LHCN-M2 (cell line): ENCODE measurements around the gene MORF4L1. TPM values are rescaled to one million over a fixed set of nuclear protein-coding genes. Genes with fewer than 3 reads are reported as not detected.
A peak's percentile ranks its signal among the peaks of the same experiment; 100 is the strongest.
"Not testable (repeated sequence)": the region's sequence is repeated elsewhere in the genome, so short reads cannot be mapped to it uniquely, and the experiment has no call there.

ENCODE experiments used
- DNase-seq: peaks from one replicate; pipeline ENCODE4 v3.0.0-alpha.2; 2012; ENCODE audit warnings: low read depth
- total RNA-seq: library from RNA; depleted of rRNA; stranded (reverse); fragments of >200 nt; gene quantifications from 2 replicates; pipeline ENCODE4 v1.2.3, GENCODE V29; 2014

The MORF4L1 gene
- total RNA-seq, 1 experiment from 2014 or later, result 429 TPM

DNA sequence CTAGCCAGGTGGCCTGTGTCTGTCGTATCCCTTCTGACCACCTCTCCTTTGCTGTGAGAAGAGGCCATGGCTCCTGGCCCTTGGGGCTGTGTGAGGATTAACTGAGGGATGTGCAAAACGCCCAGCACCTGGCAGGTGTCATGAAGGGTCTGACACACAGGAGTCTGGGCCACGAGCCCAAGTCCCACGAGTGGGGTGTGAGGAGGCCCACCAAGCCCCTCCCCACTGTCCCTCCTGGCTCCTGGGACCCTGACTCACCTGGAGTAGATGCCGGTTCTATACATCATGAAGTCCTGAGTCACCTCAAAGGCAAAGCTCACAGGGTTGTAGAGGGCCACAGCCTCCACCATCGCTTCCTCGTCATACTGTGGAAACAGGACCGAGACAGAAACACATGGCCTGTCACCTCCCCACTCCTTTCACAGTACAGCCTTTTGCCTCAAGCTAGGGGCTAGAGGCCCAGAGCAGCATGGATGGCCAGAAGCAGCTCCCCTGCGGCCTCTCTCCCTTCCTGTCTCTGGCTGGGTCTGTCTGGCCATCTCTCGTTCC is 52.5 kb downstream of the MORF4L1 start:
- no peak for DNase-seq

DNA sequence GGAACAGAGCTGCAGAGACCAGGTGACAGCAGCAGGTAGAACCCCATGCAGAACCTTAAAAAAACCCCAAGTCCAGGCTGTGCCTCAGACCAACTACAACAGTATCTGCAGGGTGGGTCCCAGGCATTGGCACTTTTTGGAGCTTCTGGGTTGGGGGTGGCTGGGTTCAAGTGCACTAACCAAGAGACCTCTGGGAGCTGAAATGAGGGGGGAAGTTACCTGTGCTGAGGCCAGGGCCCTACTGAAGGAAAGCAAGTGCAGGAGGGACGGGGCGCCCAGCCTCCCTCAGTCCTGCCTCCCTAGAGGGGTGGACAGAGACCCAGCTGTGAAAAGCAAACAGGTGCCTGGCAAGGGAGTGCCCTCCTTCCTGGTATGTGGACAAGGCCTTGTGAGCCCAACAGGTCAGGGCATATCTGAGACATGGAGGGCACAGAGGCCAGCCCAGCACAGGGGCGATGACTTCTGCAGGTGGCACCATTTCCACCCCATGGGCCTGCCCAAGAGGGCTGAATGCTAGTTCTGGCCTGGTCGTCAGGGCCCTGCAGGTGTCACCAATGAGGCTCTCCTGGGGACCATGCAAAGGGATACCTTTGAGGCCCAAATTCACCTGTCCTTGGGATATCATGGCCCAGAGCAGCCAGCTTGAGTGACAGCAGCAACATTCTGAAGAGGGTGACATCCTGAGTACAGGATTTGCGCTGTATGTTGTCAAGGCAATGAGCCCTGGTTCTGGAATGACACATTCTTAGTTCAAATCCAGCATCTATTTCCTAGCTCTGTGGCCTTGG is 53.5 kb downstream of the MORF4L1 start:
- DNase-seq, result no peak

DNA sequence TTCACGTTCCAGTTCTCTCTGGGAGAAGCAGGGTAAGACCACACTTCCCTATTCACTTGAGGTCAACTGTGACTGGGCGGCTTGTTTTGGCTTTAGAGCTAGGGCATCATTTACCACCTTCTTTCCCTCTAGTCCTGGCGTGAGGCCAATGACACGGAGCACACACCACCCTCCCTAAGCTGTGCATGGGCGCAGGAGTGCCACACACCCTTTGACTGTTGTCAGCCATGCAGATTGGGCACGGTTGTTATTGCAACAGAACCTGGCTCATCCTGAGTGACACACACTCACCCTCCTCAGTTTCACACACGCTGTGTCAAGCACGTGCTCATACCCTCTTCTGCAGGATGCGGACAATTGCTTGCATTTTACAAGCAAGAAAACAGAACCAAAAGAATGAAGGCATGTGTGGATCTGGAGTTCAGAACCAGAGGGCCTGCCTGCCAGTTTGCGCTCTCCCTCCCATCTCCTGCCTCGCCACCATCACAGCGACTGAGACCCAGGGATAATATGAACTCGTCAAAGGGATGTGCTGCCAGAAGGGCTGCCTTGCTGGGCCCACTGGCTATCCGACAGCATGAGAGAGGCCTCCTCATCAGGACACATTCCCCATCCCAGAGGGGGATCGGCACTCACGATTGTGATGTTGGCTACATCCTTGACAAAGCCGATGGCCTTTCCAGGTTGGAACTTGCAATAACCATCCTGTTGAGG is 54.5 kb downstream of the MORF4L1 start:
- DNase-seq, result no peak

DNA sequence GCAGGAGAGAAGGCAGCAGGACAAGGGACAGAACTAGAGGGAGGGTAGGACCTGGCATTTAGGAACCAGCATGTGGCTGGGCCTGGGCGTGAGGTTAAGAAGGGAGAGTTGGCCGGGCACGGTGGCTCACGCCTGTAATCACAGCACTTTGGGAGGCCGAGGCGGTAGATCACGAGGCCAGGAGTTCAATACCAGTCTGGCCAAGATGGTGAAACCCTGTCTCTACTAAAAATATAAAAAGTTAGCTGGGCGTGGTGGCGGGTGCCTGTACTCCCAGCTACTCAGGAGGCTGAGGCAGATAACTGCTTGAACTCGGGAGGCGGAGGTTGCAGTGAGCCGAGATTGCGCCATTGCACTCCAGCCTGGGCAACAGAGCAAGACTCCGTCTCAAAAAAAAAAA is 55.5 kb downstream of the MORF4L1 start:
- not testable (repeated sequence) for DNase-seq

DNA sequence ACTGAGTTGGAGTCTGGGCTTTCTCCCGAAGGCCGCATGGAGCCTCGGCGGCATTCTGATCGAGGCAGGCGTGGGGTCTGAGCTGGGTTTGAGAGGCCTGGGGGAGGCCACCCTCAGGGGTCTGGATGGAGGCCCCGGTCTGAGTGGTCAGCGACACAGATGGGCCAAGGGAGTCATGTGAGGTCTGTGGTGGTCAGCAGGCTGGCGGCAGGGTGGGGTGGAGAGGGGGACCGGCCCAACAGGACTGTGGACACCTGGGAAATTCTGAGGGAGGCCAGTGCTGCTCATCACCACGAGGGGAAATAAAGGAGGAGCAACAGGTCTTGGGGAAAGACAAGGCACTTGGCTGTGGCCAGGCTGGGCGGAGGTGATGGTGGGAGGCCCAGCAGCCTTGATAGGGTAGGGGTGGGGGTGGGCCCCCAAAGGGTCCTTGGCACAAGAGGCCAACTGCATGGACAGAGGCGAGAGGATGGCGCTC is 56.0 kb downstream of the MORF4L1 start:
- no peak for DNase-seq

DNA sequence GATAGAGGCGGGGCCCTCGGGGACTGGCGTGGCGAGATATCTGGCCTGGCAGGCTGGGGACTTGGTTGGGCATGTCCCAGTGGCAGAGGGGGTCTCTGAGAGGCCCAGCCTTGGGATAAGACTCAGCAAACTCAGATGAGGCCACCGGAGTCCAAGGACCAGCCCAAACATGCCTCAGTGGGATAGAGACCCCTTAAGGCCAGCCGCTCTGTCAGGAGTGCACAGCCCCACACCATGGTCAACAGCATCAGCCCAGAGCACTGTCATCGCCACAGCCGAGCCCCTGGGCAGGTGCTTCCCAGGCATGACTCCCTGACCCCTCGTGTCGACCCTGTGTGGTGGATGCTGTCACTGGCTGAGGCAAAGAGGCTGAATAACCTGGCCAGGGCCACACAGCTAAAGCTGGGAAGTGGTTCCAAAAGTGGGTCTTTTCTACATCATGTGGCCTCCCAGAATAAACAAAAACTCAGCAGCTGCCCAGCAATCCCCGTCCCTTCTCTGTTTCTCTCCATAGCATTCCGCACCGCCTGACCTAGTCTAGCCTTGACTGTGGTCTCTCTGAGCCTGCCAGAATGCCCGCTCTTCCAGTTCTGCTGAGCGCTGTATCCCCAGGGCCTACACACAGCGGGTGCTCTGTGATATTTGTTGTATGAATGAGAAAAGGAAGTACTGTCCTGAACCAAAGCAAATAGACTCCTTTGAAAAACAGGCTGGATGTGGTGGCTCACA is 57.0 kb downstream of the MORF4L1 start:
- no peak for DNase-seq

DNA sequence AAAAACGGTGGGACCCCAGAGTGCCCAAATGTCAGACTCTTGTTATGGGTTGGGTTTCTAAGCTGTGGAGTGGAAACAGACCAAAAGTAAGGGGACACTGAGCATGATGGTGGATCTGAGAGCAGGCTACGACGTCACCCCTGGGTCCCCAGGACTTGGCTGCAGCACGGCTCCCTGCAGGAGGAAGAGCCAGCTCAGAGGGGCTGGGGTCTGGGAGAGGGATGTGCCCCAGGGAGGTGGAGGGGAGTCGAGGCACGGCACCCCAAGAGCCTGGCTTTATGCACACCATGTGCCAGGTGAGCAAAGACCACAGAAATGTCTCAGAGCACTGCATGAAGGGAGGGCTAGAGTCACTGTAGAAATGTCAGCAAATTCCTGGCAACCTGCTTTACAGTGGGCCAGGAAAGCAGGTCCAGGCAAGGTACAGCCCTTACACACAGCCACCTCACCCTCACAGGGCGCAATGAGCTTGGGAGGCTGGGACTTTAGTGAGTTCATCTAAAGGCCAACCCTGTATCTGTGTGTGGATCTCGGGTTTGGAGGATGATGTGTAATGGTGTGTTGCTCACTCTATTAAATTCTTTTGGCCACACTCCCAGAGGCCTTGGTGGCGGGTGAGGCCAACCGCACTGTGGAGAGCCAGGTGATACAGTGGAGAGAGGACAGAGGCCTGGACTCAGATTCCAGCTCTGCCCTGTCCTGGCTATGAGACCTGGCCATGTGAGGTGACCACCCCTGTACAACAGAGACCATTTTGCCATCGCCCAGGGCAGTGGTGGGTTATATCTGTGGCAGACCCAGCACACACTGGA is 58.1 kb downstream of the MORF4L1 start:
- peak; percentile 86 for DNase-seq

DNA sequence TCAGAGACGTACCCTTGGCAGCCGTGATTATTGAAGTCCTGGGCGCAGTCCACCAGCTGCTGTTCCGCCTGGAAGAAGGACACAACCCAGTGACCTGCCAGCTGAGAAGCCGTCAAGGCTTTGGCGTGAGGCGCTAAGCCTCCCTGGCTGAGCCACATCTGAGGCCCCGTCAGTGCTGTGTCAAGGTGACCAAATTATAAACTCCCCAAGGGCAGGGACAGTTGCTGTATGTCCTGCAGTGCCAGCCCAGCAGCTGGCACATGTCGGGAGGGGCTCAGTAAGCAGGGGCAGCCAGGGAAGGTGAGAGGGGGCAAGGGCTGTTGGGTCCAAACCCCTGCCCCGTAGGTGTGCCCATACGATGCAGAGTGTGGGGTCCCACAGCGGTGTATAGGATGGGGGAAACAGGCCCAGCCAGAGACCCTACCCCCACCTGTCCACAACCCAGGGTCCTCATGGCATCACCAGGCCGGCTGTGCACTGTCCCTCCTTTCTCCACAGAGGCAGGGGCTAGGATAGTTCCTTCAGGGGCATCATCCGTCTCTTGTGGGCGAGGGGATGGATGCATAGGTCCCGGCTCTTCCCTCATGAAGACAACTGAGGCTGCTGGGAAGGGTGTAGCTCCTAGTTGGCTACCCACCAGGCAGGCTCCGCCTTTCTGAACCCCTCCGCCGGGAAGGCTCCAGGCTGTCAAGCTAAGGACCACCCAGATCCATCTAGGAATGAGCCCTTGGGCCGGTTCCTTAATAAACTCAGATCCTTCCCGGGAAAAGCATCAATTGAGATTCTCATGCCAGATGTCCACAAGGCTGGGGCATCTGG is 59.0 kb downstream of the MORF4L1 start:
- no peak for DNase-seq

DNA sequence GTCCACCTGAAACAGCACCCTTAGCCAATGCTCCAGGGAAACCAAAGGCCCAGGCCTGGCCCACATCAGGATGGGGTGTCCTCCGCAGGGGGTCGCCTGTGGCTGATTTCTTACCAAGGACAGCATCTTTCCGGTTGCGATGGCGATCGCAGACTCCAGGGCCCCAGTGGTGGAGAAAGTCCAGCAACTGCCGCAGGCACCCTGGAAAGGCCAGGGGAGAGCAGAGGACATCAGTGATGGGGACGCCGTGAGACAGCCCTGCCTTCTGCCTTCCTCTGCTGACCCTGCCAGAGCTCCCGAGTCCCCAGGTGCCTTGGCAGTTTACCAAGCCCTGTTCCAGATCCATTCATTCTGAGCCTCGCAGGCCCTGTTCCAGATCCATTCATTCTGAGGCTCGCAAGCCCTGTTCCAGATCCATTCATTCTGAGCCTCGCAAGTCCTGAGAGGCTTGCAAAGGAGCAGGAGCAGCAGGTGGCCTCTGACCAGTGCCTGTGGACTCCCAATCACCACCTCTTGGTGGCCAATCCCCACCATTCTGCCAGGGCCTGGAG is 59.6 kb downstream of the MORF4L1 start:
- DNase-seq, result no peak

DNA sequence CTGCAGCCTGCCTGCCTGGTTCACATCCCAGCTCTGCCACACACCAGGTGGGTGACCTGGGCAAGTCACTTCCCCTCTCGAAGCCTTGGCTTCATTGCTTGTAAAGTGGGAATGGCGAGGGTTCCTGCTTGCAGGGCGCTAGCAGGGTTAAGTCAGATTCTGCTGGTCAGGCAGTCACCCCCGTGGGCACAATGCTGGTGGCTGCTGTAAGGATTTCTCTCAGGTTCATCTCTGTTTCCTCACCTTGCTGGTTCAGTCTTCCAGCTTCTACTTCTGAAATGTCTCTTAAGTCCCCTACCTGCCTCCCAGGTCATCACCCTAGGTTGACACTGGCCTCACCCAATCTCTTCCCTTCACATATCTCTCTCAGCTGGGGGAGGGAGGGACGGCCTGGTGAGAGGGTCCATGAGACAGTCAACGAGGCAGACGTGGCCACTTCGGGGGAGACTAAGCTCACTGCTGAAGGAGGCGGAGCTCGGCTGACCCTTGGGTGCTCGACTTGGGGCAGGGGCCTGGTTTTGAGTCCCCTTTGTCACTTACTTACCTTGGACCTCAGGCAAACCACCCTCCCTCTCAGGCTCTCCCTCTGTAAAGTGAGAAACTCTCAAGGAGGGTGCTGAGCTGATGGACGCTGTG is 60.6 kb downstream of the MORF4L1 start:
- DNase-seq, result no peak

DNA sequence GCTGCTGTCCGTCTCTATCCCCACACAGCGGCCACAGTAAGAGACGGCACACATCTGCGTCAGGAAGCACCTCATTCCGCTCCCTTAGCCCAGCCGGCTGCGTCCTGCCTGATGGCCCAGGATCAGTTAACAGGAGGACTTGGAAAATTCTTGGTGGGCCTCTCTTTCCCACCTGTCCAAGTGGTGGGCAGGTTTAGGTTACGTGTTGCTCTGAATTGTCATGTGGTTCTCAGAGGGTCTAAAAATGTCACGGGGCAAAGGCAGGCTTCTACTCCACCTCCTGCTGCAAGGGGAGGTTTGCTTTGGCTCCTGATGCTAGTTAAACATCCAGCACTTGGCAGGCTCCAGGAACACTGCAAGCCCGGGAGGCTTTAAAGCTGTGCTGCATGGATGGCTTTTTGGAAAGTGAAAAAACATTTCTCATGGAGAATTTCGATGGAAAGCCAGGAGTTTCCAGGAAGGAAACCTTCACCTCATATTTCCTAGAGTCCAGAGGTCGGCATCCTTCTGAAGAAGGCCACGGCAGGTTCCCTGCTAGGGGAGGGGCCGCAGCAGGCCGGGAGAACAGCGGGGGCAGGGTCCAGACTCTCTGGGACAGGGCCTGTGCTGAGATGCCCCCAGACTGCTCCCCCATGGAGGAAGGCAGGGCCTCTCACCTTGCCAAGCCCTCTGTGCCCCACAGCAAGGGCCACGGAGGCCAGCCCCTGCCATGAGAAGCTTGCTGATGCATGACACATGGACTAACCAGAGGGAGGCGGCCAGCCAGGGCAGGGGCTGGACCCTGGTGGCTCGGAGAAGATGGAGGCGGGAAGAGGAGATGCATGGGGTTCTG is 61.3 kb downstream of the MORF4L1 start:
- no peak for DNase-seq

DNA sequence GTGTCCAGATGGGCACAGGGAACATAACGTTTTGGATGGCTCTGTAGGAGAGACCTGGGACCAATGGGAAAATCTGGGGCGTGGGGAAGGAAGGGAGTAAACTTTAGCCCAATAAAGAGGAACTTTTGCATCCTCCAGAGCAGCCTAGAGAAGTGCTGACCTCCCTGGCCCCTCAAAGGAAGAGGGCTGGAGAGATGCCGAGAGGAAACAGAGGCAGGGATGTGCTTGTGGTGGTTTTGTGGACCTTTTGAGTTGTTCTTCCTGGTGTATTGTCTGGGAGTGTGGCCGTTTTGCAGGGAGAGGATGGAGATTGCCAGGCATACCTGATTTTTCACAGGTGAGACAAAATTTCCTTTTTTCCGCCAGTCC is 61.9 kb downstream of the MORF4L1 start:
- no peak for DNase-seq

DNA sequence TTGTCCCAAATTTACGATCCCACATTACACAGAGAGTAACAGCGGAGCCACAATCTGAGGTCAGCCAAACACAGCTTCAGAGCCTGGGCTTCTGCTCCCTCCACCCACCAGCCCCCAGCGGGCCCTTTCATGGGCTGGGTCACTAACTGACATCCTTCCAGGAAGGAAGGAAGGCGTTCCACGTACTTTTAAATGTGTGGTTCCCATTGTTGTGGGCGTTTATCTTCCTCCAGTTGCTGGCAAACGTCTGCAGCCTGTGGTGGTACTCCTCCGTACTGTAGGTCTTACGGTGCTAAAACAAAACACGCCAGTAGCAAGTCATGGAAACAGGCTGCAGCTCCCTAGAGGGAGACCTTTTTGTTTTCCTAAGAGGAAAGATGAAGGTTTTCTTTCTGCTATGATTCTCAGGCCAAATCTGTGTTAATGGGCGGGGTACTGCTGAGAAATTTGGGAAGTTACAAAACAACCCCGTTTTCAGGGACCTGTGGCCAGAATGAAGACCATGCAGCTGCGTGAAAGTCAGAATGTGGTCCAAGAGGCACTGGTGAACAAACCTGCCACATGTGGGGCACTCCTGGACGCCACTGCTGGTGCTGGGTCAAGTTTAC is 64.5 kb downstream of the MORF4L1 start:
- no peak for DNase-seq

DNA sequence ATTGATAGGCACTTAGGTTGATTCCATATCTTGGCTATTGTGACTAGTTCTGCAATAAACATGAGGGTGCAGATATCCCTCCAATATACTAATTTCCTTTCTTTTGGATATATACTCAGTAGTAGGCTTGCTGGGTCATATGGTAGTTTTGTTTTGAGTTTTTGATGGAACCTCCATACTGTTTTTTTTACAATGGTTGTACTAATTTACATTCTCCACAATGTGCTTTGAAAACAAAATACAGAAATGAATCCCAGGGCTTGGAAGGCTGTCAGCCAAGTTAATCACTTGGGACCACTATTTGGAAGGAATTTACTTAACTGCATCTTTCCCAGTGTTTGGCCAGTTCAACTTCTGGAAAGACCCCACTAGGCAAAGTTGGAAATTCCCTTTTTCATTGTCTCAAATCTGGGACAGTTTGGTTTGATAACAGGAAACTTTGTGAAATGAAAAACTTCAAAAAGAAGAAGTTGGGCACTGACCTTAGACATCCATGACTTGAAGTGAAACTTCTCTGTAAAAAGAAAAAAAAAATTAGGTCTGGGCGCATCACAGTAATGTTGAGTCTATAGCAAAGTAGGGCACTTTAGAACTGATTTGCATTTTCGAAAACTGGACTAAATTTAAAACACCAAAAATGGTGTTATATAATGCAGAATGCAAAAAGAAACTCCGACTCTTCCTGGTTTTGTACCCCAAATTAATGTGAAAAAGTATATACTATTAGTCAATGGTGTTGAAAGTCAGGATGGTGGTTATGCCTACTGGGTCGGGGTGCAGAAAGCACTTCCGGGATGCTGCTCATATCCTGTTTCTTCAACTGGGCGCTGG is 66.2 kb downstream of the MORF4L1 start:
- DNase-seq, result no peak

DNA sequence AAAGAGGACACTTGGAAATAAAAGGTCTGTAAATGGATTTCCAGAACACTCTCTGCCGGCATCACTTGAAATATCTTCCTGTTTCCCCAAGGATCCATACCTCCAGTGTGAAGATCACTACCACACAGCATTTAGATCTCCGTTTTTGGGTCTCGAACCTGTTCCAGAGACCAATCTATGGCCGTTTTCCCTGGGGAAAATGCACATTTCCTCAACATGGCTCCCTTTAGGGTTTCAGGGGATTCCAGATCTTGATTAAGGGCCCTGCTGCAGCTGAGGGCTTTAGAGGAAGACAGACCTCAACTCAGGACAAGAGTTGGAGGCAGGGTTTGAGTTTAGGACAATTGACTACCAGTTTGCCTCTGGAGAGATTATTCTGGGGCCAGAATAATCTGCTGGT is 70.1 kb downstream of the MORF4L1 start:
- DNase-seq, result no peak

DNA sequence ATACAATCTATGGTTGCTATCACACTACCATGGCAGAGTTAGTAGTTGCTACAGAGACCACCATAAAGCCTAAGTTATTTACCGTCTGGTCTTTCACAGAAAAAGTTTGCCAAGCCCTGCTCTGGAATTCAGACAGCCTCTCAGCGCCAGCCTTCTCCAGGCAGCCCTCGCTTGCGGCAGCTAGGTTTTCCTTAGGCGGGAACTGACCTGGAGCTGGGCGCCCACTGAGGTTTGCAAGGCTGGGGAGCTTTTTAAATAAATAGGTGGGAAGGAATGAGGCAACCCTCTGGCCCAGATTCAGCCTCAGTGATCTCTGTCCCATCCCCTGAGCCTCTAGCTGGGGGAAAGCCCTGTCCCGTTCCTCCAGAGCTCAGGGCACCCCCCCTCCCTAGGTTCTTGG is 71.0 kb downstream of the MORF4L1 start:
- DNase-seq, result no peak

DNA sequence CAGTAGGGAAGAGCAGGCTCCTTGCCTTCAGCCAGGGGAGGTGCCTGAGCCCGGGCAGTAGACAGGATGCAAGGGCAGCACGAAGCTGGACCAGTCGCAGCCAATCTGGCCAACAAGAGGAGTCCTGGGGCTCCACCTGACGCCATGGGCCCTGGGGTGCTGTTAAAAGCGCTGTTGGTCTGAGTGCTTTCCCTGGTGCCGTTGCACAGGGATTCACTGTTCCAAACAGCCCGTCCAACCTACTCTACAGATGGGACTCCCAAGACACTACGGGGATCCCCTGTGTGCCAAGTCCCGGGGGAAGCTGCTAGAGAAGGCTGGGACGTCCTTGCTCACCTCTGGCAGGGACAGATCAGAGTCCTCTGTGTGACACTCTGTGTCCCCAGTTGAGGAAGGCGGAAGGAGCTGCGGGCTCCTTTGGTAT is 71.5 kb downstream of the MORF4L1 start:
- DNase-seq, result no peak
